Islet of Langerhans (tissue), 1 donor: ENCODE results near the gene DLG2.
"Not testable (repeated sequence)": the region's sequence is repeated elsewhere in the genome, so short reads cannot be mapped to it uniquely, and the experiment has no call there.

Source experiments
- FAIRE-seq: peaks from one replicate; lab custom pipeline; 2011; peaks lifted over from hg19 to GRCh38; lab: Jason Lieb, UNC

Gene DLG2

DNA sequence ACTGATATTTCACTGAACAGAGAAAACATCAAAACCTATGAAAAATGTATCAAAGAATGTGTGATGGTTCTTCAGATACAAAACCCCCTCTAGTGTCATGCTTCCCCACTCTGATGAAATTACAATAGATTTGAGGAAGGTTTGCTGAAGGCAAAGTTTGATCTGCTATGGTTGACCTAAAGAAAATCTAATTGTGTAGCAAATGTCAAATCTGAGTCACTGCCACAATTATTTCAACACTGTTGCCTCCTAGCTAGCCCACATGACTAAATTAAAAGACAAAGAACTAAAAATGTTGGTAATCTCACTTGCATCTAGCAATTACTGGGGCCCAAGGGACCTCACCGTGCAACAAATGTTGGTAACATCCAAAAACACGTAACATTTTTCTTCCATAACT, 728.0 kb downstream of the DLG2 start:
- no peak for FAIRE-seq

DNA sequence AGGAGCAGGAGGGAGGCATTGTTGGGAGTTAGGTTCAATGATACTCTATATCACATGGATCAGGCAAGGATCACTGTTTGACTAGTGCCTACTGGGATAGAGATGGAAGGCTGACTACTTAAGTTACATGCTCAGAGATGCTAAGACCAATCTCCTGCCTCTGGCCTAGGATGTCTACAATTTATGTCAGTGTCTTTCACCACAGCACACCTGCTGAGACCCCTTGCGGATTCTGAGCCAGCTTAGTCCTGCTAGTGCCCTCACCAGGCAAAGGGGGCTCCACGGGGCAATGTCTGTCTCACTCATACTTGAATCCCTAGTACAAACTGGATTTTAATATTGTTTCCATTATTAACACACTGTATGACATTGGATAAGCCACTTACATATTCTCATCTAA, 732.5 kb downstream of the DLG2 start:
- FAIRE-seq = no peak

DNA sequence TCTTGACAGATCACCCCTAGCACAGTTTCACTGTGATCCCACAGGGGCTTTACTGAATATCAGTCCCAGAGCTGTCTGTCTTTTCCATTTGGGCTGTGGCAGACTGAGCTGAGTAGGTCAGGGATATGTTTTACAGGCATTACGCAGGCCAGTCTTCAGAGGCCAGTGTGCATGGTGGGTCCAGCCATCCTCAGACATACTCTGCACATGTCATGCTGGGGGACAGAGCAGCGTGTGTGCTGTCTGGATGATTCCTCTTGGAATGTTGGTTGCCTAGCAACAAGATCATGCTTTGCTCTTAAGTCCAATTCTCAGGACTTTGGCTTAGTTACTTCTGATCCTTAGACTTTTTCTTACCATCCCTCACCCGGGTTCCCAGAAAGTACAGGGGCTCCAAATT, 736.5 kb downstream of the DLG2 start:
- no peak for FAIRE-seq

DNA sequence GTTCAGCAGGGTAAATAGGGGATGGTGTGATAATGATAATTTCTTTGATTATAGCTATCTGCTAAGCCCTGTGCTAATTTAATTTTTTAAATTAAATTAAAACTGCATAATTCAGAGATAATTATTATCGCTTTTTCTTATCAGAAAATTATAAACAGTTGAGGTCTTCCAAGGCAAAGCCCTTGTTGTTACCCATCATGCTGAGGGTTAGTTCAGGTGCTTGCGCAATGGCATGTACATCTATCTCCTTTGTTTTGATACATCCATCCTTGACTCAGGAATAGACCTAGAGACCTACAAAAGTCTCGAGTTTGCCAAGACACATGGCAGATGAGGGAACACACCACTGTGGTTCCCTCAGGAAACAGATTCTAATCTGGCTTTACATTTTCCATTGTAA, 737.6 kb downstream of the DLG2 start:
- FAIRE-seq = no peak

DNA sequence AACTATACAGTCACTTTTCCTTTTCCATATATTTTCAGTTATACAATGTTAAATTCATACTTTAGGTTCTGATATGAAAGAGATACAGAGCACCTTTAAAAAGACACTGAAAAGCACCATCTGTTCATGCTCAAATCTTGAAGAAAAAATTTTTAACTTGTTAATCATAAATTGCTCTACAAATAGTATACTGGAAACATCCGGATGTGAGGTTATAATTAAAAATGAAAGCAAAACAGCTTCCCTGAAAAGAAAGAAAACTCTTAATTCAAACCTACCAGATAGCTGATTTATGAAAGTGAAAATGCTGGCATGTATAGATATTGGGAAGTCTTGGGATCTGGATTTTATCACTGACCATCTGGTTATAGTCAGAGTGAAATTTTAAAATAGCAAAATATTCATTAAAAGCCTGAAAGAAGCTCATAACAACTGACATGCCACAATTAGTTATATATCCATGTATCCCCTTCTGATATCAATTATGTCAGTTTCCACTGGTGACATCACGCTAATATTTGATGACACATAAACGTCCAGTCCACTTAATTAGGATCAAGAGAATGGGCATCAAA, 740.0 kb downstream of the DLG2 start:
- FAIRE-seq = peak; percentile 17

DNA sequence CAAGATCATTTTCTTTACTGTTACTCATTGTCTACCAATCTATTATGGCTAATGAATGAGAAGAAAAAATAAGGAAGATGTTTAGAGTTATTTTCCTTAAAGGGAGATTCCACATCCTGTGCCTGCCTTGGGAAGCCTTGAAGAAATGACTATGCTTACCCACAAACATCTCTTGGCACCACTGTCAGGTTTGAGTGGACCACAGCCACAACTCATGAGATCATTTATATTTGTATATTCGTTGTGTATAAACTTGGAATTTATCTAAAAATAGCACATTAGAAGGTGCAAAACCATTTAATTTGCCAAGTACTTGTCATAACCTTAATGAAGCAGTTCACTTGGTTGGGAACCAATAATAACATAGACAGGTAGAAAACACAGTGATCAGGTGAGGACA, 740.8 kb downstream of the DLG2 start:
- no peak for FAIRE-seq

DNA sequence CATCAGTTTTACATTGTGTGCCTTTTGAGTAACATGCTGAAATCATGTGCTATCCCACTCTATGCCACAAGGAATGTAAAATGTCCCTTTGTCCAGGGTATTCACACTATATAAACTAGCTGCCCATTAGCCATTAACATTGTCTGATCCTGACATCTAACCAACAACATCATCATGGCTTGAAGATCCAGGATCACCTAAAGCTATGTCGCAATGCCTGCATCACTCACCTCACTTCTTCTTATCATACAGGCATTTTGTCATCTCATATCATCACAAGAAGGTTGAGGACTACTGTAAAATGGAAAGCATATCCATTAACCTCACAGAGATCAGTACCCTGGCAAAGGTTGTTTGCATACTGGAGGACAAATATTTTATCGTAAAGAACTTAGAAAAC, 742.3 kb downstream of the DLG2 start:
- no peak for FAIRE-seq

DNA sequence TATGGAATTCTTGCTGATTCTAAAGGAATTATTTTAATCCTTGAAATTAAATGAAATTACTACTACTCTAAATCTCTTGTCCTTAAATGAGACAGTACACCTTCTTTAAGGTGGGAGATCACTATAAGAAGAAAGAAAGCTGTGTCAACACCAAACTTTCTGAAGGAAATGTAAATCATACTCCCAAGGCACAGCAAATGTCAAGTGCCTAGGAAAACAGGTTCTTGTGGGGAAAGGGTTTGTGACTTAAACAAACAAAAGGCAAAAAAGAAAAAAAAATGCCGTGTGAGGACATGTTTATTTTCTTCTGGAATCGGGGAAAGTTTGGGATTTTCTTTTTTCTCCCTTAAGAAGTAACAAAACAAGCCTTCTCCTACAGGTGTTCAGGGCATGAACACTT, 745.1 kb downstream of the DLG2 start:
- FAIRE-seq = no peak

DNA sequence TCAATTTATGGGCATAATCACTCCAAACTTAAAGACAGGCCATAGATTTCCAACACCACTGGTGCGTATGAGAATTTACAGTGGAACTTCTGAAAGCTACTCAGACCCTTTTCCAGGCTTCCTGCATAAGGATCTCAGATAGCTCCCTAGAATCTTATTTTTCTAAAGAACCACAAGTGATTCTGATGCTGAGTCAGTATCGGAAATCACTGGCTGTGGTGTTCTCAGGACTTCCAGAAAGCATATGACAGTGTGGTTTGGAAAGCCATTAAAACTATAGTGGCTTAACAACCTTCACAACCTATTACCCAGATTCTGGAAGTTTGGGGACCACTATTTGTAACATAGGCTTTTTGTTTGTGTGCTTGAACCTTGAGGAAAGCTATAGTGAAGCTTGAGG, 756.0 kb downstream of the DLG2 start:
- no peak for FAIRE-seq

DNA sequence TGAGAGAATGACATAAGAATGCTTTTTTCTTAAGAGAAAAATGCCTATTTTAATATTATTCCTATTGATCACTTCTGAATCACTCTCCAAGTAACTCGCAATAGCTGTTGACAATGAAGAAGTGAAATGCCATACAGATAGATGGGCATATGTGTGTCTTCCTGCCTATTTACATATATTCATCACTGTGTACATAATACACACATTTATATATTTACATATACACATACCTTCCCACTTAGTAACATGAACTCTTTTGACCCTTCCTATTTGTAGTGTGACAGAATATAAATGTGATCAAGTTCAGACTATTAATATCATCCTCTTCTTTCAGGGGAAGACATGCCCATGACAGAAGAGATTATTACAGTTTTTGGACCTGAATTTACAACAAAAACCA, 756.7 kb downstream of the DLG2 start:
- no peak for FAIRE-seq

DNA sequence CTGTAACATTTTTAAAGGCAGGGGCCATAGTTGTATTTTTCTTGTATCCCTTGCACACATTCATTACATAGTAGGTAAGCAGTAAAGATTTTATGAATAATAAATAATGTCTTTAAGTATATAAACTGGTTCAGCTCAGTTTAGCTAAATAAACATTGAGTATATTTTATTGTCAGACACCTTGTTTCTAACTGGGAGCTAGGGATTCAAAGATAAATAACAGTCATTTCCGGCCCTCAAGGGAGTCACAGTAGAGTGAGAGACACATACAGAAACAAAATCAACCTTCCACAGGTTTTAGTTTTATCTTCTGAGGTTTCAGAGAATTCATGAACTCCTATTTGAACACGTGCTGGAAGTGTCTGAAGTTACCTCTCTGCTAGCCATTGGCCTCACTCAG, 760.2 kb downstream of the DLG2 start:
- no peak for FAIRE-seq

DNA sequence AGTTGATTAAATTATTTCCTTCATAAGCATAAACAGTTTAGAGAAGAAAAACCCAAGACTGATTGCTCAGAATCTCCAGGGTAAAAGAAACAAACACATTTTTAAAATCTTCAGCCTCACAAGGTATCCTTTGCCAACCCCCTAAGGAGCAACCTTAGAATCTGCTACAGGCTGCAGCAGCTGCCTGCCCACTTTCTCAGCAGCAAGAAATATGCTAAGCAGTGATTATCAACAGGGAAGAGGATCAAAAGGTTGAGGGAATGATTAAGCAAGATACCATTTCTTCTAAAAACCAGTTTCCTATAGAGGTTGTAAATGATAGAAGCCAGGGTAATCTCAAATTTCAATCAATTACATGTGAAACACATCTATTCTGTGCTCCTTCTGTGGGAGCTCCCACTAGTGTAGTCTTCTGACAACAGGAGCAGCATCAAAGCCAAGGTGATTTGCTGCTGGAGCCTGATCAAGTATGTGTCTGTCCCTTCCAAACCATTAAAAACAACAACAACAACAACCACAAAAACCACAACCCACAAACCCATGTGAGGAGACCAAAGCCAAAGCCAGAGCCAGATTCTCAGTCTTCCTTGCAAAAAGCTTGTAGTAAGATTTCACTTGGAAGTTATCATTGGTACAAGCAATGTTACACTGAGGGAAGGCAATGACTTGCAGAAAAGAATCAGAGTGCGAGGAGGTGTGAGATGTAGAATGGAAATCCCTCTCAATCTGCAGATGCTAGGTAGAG, 761.2 kb downstream of the DLG2 start:
- FAIRE-seq = no peak

DNA sequence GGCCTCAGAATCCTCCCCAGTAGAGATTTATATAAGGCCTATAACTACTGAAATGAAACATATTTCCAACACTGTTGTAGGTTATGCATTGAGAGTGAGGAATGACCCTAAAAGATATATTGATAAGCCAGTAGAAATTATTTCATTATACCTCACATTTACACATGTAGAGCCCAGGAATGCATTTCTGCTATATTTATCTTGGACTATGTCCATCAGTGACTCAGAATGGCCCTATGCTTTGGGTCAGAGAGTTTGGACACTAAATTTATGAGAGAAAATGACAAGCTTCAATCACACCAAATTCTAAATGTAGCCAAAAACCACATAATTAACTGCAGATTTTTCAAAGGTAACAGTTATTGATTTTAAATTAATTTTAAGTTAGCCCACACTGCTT, 761.9 kb downstream of the DLG2 start:
- FAIRE-seq = no peak

DNA sequence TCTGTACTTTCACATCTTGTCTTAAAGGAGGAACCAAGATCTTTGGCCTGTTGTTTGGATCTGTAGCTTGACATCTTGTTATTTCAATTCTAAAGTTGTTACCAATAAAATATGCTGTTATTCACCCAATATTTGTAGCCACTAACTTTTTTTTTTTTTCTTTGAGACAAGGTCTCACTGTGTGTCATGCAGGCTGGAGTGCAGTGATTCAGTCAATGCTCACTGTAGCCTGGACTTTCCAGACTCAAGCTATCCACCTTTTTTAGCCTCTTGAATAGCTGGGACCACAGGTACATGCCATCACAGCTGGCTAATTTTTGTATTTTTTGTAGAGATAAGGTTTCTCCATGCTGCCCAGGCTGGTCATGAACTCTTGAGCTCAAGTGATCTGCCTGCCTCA, 769.4 kb downstream of the DLG2 start:
- no peak for FAIRE-seq

DNA sequence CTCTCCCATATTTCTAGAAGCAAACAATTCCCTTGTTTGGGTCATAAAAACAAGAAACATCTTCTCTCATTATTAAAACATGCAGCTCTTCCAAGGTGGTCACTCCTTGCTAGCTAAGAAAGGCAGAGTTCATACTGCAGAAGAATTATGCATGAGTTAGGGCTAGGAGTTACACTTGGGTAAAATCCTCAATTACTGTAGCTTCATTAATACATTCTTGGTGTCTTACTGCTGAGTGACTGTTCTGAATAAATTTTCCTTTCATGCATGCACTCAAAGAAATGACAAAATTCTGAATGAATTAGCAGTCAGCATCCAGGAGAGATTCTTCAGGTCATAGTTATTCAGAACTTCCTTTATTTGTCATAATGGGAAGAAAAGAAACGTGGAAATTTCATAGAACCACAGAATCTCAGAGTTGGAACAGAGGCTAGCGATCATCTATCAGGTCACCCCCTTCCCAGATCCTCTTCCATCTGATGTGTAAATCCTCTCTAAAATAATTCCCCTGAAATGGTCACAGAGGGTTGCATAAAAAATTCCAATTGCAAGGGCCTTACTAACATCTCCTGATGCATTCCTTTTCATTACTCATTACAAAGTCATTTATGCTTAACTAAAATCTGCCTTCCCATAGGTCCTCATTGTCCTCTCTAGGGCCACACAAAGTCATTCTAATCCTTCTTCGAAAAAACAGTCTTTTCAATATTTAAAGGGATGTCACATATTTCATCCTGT, 771.5 kb downstream of the DLG2 start:
- no peak for FAIRE-seq

DNA sequence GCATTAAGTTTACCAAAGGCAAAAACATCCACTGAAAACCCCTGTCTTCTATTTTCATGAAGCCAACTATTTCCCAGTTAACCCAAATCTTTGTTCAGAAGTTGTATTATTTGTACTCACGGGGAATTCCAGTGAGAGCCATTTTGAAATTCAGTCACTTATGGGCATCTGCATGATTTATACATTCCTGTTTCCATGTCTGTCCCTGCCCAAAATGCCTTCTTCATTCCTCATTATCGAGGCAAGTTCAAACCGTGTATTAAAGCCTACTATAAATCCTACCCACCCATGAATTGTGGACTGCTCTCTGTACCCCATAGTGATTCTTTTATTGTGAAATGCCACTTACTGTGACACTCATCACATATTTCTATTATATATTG, 772.7 kb downstream of the DLG2 start:
- no peak for FAIRE-seq

DNA sequence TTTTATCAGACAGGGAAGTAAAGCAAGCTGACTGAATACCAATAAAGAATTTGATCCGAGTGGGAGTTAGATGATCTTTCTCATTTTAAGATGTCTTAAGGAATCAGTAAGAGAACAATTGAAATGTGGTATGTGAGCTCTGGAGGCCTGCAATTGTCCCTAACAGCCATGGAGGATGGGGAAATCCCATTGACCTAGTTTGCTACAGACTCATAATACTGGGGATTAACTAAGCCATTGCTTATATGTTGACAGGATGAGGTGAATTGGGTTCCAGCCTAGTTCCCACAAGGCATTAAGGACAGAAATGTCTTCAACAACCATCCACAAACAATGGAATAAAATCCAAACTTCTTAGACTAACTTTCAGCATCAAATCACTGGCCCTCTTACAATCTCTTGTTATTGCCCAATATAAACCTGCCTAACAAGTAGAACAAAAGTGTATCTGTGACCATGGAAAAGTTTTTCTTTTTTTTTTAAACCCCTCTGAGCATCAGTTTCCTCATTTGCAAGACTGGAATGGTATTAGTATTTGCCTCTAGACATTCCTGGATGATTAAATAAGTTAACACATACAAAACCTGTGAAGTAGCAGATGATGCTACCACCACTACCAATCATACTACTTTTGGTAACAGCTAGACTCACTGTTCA, 773.2 kb downstream of the DLG2 start:
- FAIRE-seq = no peak

DNA sequence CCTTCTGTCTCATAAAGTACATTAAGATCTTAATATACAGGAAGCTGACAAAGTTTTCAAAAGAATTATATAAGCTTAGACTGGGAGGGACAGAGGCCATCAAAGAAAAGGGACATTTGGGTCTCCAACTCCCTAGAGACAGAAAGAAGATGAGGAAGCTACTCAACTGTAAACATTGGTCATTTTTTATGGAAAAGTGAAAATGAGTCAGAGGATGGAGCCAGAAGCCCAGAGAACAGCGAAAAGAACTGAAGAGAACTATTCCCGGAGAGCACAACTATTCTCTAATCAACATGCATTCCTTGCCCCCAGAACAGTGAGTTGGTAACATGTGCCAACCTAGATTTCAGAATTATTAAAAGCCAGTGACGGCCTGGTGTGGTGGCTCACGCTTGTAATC, 779.3 kb downstream of the DLG2 start:
- no peak for FAIRE-seq

DNA sequence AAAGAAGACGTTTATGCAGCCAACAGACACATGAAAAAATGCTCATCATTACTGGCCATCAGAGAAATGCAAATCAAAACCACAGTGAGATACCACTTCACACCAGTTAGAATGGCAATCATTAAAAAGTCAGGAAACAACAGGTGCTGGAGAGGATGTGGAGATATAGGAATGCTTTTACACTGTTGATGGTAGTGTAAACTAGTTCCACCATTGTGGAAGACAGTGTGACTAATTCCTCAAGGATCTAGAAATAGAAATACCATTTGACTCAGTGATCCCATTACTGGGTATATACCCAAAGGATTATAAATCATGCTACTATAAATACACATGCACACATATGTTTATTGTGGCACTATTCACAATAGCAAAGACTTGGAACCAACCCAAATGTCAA, 786.9 kb downstream of the DLG2 start:
- FAIRE-seq = not testable (repeated sequence)

DNA sequence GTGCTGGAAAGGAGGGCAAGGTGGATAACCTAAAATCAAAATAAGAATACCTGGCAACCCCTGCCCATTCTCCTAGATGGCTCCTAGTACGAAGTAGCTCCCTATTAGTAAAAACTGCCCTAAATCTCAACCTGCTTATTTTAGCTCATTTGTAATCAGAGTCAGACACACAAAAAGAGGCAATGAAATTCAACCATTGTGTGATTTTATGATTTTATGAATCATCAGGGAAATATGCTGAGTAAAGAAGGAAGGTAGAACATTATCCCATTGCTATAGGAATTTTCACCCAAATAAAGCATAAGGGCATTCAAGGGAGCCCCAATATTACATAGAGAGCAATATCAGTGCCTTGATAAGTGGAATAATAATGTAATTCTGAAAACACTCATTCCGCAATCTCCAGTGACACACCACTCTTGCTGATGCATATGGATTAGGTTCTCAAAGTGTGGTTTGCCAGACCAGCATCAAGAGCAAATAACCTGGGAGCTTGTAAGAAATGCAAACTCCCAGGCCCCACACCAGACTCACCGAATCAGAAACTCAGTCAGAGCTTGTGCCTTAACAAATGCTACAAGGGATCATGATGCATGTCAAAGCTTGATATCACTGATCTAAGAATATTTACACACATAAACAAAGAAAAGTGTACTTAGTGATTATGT, 789.6 kb downstream of the DLG2 start:
- no peak for FAIRE-seq

DNA sequence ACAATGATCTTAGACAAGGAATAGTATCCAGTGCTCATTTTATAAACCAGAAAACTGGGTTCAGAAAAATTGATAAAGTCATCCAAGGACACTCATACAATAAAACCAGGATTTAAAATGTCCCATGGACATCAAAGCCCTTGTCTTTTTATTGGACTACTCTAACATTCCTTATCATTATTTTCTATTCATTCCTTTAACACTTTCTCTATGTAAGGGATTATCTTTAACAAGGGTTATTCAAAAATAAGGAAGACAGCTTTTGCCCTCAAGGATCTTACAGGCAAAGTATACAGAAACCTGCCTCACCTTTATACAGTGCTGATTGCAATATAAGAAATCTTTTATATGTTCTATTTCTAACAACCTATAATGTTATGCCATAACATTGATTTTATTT, 790.8 kb downstream of the DLG2 start:
- FAIRE-seq = no peak

DNA sequence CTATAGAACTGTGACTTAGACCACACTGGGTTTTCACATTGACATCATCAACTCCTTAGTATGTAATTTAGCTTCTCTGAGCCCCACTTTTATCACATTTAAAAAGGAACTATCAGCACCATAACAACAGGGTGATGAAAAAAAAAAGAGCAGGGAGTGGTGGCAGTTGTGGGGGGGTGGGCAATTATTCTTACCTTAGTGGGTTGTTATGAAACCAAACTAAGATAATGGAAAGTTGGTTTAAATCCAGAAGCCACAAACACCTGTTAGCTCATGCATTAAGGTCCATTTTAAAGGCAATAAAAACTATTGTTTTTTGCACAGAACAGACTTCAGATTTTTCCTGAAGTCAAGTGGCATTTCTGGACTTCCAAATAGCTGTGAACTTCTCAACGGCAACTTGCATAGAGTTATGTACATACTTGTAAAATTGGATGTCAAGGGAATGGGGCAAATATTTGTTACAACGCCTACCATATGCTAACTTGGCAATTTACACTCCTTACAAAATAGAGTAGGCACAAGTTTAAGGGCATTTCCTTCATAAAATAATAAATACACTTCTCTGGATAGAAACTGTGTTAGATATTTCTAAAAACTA, 793.6 kb downstream of the DLG2 start:
- no peak for FAIRE-seq
